Heart left ventricle (tissue), 16 donors: ENCODE results near the gene PADI1. TPM values are rescaled to one million over a fixed set of nuclear protein-coding genes. Genes with fewer than 3 reads are reported as not detected.

ENCODE experiments used
- ATAC-seq, 4 donors: fragments of 200-7000 bp; cut with Tn5 transposase; one replicate each; pipeline ENCODE4 v1.9.1; 2020 to 2022; ENCODE audit warnings: moderate library complexity in 4 of 4, mild to moderate bottlenecking in 3 of 4, moderate number of reproducible peaks in 1 of 4
- DNase-seq, 5 donors: peaks; one replicate each; pipeline ENCODE4 v3.0.0-alpha.2; 2020
- H3K27ac ChIP-seq, 12 donors: fragments of 200-600 bp; sonication (generic) in 4 of 12; one replicate each; pipeline versions ENCODE4 v1.5.0 to v1.8.0; 2016 to 2022; ENCODE audit warnings: mild to moderate bottlenecking in 2 of 12
- H3K27me3 ChIP-seq, 9 donors: fragments of 200-600 bp; sonication (generic) in 2 of 9; one replicate each; pipeline versions ENCODE4 v1.5.1 to v1.8.0; 2016 to 2022; ENCODE audit warnings: mild to moderate bottlenecking in 3 of 9
- H3K36me3 ChIP-seq, 9 donors: fragments of 200-600 bp; sonication (generic) in 2 of 9; one replicate each; pipeline versions ENCODE4 v1.5.0 to v1.8.0; 2018 to 2022; ENCODE audit warnings: mild to moderate bottlenecking in 2 of 9
- H3K4me1 ChIP-seq, 12 donors: fragments of 200-600 bp; sonication (generic) in 4 of 12; one replicate each; pipeline versions ENCODE4 v1.5.0 to v1.8.0; 2016 to 2022; ENCODE audit warnings: mild to moderate bottlenecking in 3 of 12
- H3K4me3 ChIP-seq, 12 donors: fragments of 200-600 bp; sonication (generic) in 4 of 12; one replicate each; pipeline versions ENCODE4 v1.5.0 to v1.8.0; 2017 to 2022; ENCODE audit warnings: mild to moderate bottlenecking in 9 of 12, moderate library complexity in 4 of 12
- H3K9me3 ChIP-seq, 12 donors: fragments of 200-600 bp; sonication (generic) in 4 of 12; one replicate each; pipeline versions ENCODE4 v1.5.0 to v1.8.0; 2016 to 2022; ENCODE audit warnings: mild to moderate bottlenecking in 1 of 12
- POLR2A ChIP-seq, 2 donors: fragments of 450-650 bp; IDR thresholded peaks; one replicate each; pipeline ENCODE4 v1.6.1; 2017; ENCODE audit warnings: antibody characterized with exemption in 2 of 2, mild to moderate bottlenecking in 2 of 2, moderate library complexity in 2 of 2
- WGBS, 4 donors: extraction: QIAGEN DNeasy Blood & Tissue Kit in 2 of 4; methylation state at CpG; one replicate each; pipeline versions ENCODE4 v1.1.5 to v1.1.7; 2013 to 2018; 5-methylcytosine and 5-hydroxymethylcytosine counted together
- intact Hi-C, 10 donors: fragments of 100-400 bp; cut with DNase I; formaldehyde crosslinking; loops; one replicate each; pipeline versions ENCODE4 v1.11.1 to v1.14.2; 2022
- polyA plus RNA-seq, 2 donors: library from polyadenylated mRNA; stranded (reverse); fragments of 200-250 nt; gene quantifications; one replicate each; pipeline ENCODE4 v1.2.3, GENCODE V29; 2013
- total RNA-seq, 9 donors: library from RNA; depleted of rRNA in 2 of 9; stranded (reverse); fragments of >200 nt in 2 of 9; fragmentation: NEBNext Ultra II Directional in 3 of 9; extraction: Animal tissue kit (Norgen Biotek cat#: 25700) in 3 of 9; gene quantifications; one replicate each; pipeline versions ENCODE4 v1.1.0 to v1.2.4, GENCODE V29; 2016 to 2023
- TF ChIP-seq, protein P1 (sequence below), 12 donors: fragments of 200-600 bp; sonication (generic) in 4 of 12; IDR thresholded peaks; one replicate each; pipeline versions ENCODE4 v1.5.0 to v1.8.0; 2018 to 2022; ENCODE audit warnings: antibody characterized with exemption in 12 of 12, mild to moderate bottlenecking in 5 of 12
- donor health status: ischemic (EF 13 %, LVEDD 7.1; RV severe dilation, severe dysfunction).
- donor health status: healthy with polysubstance abuse.
- donor health status: DM: no; HTN: yes; CAD: no.
- donor health status: DM: no; HTN: no; CAD: no.
- donor health status: ischemic (EF 25% LVEDD 6.9; RV normal size, moderate dysfunction).
- donor health status: ischemic (EF 25% LVEDD 5.7; RV mildly dilated, moderate dysfunction).
- donor health status: healthy.
- donor health status: DM: yes; HTN: yes; CAD: no.
- donor health status: ischemic (EF 35%, LVEDD 5.7; RV mildly dilated, moderate dysfunction).
- donor health status: nonischemic (EF 11% LVEDD 7.7; RV severe dilation, severe dysfunction).
- donor health status: DM: yes; HTN: yes; CAD: no.
- donor health status: PGD.
- donor health status: ischemic (EF 29% LVEDD 5.4; RV normal size, mild dysfunction).
- donor health status: nonischemic (EF 23%, LVEDD 6.1; RV moderate dilation, normal function).

PADI1 gene
- total and polyA plus RNA-seq, 11 donors: 0.04 TPM; not detected in 10

- no peak for DNase-seq
- WGBS, 4 donors: 80 to 86% (median 85%) methylated on average over 14 to 23 of the region's 23 CpGs
- Histone ChIP-seq H3K4me3 (no peak overlapping the region), H3K9me3 (no peaks in the 10 kb centered on the region), H3K36me3 (no peaks in the 10 kb centered on the region), H3K4me1 (no peaks in the 10 kb centered on the region), H3K27me3 (peaks cover 0 to 22% (median 8%) of the 10 kb centered on the region in 9 donors), H3K27ac (no peak overlapping the region)
- TF ChIP-seq, protein P1, sequence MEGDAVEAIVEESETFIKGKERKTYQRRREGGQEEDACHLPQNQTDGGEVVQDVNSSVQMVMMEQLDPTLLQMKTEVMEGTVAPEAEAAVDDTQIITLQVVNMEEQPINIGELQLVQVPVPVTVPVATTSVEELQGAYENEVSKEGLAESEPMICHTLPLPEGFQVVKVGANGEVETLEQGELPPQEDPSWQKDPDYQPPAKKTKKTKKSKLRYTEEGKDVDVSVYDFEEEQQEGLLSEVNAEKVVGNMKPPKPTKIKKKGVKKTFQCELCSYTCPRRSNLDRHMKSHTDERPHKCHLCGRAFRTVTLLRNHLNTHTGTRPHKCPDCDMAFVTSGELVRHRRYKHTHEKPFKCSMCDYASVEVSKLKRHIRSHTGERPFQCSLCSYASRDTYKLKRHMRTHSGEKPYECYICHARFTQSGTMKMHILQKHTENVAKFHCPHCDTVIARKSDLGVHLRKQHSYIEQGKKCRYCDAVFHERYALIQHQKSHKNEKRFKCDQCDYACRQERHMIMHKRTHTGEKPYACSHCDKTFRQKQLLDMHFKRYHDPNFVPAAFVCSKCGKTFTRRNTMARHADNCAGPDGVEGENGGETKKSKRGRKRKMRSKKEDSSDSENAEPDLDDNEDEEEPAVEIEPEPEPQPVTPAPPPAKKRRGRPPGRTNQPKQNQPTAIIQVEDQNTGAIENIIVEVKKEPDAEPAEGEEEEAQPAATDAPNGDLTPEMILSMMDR (IDR thresholded peaks at IDR 0.05): no peak
- TF ChIP-seq POLR2A (IDR thresholded peaks at IDR 0.05): no peak
- ATAC-seq: no peak
- intact Hi-C loops: no loop called here
These were observed 66.2 kb downstream of the PADI1 start for GRCh38 chr1:17270891-17271765.

- 80 to 87% (median 83%) methylated on average over 6 of the region's 6 CpGs for WGBS, 4 donors
- no peak for ATAC-seq
These were observed 67.1 kb downstream of the PADI1 start for GRCh38 chr1:17272066-17272465.

GRCh38 chr1:17272646-17273045 lies 67.7 kb downstream of the PADI1 start:
- DNase-seq: no peak

More at GRCh38 chr1:17272066-17272465, 67.1 kb downstream of the PADI1 start:
- no peaks in the 10 kb centered on the region for H3K4me1 ChIP-seq
- no peaks in the 10 kb centered on the region for H3K36me3 ChIP-seq
- intact Hi-C loops: no loop called here
- no peaks in the 10 kb centered on the region for H3K9me3 ChIP-seq
- no peak overlapping the region for H3K27ac ChIP-seq
- H3K27me3 ChIP-seq: peaks cover 0 to 31% (median 8%) of the 10 kb centered on the region in 9 donors
- no peak for DNase-seq
- H3K4me3 ChIP-seq: no peak overlapping the region
- TF ChIP-seq, protein P1 (IDR thresholded peaks at IDR 0.05): no peak
- TF ChIP-seq POLR2A (IDR thresholded peaks at IDR 0.05): no peak

GRCh38 chr1:17273096-17273495 lies 68.2 kb downstream of the PADI1 start:
- no peak for ATAC-seq
- H3K27me3 ChIP-seq: peaks cover 0 to 36% (median 8%) of the 10 kb centered on the region in 9 donors
- TF ChIP-seq POLR2A (IDR thresholded peaks at IDR 0.05): no peak
- TF ChIP-seq, protein P1 (IDR thresholded peaks at IDR 0.05): no peak
- intact Hi-C loops: no loop called here
- H3K4me1 ChIP-seq: no peaks in the 10 kb centered on the region
- H3K36me3 ChIP-seq: no peaks in the 10 kb centered on the region
- 45 to 67% (median 61%) methylated on average over 4 to 13 of the region's 13 CpGs for WGBS, 4 donors
- no peak overlapping the region for H3K27ac ChIP-seq
- DNase-seq: no peak
- no peaks in the 10 kb centered on the region for H3K9me3 ChIP-seq
- no peak overlapping the region for H3K4me3 ChIP-seq

More at GRCh38 chr1:17272646-17273045, 67.7 kb downstream of the PADI1 start:
- no peak overlapping the region for H3K4me3 ChIP-seq
- intact Hi-C loops: no loop called here
- WGBS, 4 donors: 62 to 81% (median 71%) methylated on average over 4 of the region's 4 CpGs
- no peaks in the 10 kb centered on the region for H3K4me1 ChIP-seq
- H3K27ac ChIP-seq: no peak overlapping the region
- H3K9me3 ChIP-seq: no peaks in the 10 kb centered on the region
- H3K36me3 ChIP-seq: no peaks in the 10 kb centered on the region
- peaks cover 0 to 36% (median 8%) of the 10 kb centered on the region in 9 donors for H3K27me3 ChIP-seq
- ATAC-seq: no peak
- no peak for TF ChIP-seq POLR2A (IDR thresholded peaks at IDR 0.05)
- TF ChIP-seq, protein P1 (IDR thresholded peaks at IDR 0.05): no peak
